NB4 (cell line): ENCODE measurements around the gene DLG2.

Experiments
- MYC ChIP-seq: IDR thresholded peaks from 2 replicates; pipeline ENCODE4 v1.6.1; 2011; ENCODE audit warnings: low read depth, low read length
- TF ChIP-seq, protein P1 (sequence below): IDR thresholded peaks from one replicate; pipeline ENCODE4 v1.5.1; 2012; ENCODE audit warnings: low read depth, low read length
- TF ChIP-seq, protein P2 (sequence below): IDR thresholded peaks from 2 replicates; pipeline ENCODE4 v1.6.1; 2011; ENCODE audit warnings: low read depth, low read length

DNA sequence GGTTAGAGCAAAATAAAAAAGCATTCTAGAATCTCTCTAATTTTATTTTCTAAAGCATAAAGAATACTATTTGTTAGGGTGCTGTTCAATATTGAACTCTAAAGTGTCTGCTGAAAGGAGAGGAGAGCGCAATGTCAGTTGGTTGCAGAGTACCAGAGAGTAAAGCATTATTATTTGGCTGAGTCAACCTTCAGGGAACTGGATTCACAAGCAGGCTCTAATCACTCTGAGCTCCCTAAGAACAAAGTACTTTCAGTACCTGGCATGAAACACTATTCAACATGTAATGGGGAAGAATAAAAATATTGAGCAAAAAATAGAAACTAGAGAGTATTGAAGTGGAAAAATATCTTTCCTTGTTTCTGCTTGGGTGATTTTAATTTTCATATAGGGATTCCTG lies 1380.0 kb downstream of the DLG2 start:
- TF ChIP-seq, protein P1, sequence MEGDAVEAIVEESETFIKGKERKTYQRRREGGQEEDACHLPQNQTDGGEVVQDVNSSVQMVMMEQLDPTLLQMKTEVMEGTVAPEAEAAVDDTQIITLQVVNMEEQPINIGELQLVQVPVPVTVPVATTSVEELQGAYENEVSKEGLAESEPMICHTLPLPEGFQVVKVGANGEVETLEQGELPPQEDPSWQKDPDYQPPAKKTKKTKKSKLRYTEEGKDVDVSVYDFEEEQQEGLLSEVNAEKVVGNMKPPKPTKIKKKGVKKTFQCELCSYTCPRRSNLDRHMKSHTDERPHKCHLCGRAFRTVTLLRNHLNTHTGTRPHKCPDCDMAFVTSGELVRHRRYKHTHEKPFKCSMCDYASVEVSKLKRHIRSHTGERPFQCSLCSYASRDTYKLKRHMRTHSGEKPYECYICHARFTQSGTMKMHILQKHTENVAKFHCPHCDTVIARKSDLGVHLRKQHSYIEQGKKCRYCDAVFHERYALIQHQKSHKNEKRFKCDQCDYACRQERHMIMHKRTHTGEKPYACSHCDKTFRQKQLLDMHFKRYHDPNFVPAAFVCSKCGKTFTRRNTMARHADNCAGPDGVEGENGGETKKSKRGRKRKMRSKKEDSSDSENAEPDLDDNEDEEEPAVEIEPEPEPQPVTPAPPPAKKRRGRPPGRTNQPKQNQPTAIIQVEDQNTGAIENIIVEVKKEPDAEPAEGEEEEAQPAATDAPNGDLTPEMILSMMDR: no peak
- TF ChIP-seq, protein P2, sequence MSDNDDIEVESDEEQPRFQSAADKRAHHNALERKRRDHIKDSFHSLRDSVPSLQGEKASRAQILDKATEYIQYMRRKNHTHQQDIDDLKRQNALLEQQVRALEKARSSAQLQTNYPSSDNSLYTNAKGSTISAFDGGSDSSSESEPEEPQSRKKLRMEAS: no peak
- TF ChIP-seq MYC: no peak
